WTC11 (cell line): ENCODE results near the gene INTS12. TPM values are rescaled to one million over a fixed set of nuclear protein-coding genes. Genes with fewer than 3 reads are reported as not detected.

Source experiments
- ATAC-seq: fragments of 200-7000 bp; cut with Tn5 transposase; 2 replicates; pipeline ENCODE4 v1.10.0; 2021; ENCODE audit warnings: mild to moderate bottlenecking, moderate library complexity
- CTCF ChIA-PET: fragments of 300-600 bp; sonication (Branson Sonifier 250); formaldehyde crosslinking; loops from one replicate; lab custom pipeline; 2021; ENCODE audit warnings: antibody characterized with exemption; lab: Charles Lee
- POLR2A ChIA-PET: fragments of 350-600 bp; sonication (Branson Sonifier 250); formaldehyde crosslinking; loops from one replicate; lab custom pipeline; 2021; ENCODE audit warnings: antibody characterized with exemption; lab: Charles Lee
- DNase-seq: peaks from one replicate; pipeline ENCODE4 v3.0.0; 2021; ENCODE audit warnings: low spot score
- H3K27ac Mint-ChIP-seq: 2 replicates; pipeline ENCODE4 v1.8.0; 2021; ENCODE audit warnings: mixed read lengths
- H3K27me3 Mint-ChIP-seq: 2 replicates; pipeline ENCODE4 v1.8.0; 2021; ENCODE audit warnings: low read depth, mild to moderate bottlenecking, moderate library complexity, mixed read lengths
- H3K36me3 Mint-ChIP-seq: 2 replicates; pipeline ENCODE4 v1.8.0; 2021; ENCODE audit warnings: mixed read lengths
- H3K4me1 Mint-ChIP-seq: 2 replicates; pipeline ENCODE4 v1.8.0; 2022; ENCODE audit warnings: mixed read lengths
- H3K4me3 Mint-ChIP-seq: 2 replicates; pipeline ENCODE4 v1.8.0; 2021; ENCODE audit warnings: mild to moderate bottlenecking, moderate library complexity, mixed read lengths
- H3K9me3 Mint-ChIP-seq: 2 replicates; pipeline ENCODE4 v1.8.0; 2021; ENCODE audit warnings: mixed read lengths
- EMX1 ChIP-seq: fragments of 250-450 bp; sonication (Bioruptor Pico); IDR thresholded peaks from 2 replicates; pipeline ENCODE4 v1.8.0; 2021; ENCODE audit warnings: mild to moderate bottlenecking
- GABPB1 ChIP-seq: sonication (generic); formaldehyde crosslinking; IDR thresholded peaks from 2 replicates; pipeline ENCODE4 v1.8.1; 2023; ENCODE audit warnings: mild to moderate bottlenecking, missing genetic modification reagents
- IRF1 ChIP-seq: sonication (generic); formaldehyde crosslinking; IDR thresholded peaks from 2 replicates; pipeline ENCODE4 v1.8.0; 2023; ENCODE audit warnings: missing genetic modification reagents
- MXD4 ChIP-seq: fragments of 250-450 bp; sonication (Bioruptor Pico); IDR thresholded peaks from 2 replicates; pipeline ENCODE4 v1.8.0; 2021; ENCODE audit warnings: mild to moderate bottlenecking, moderate library complexity, borderline replicate concordance
- NFATC4 ChIP-seq: fragments of 250-450 bp; sonication (Bioruptor Pico); IDR thresholded peaks from 2 replicates; pipeline ENCODE4 v1.9.0; 2021; ENCODE audit warnings: mild to moderate bottlenecking
- NFYB ChIP-seq: sonication (generic); formaldehyde crosslinking; conservative IDR thresholded peaks from 2 replicates; pipeline ENCODE4 v1.8.0; 2022; ENCODE audit warnings: low read depth, missing genetic modification reagents
- PRRX2 ChIP-seq: fragments of 250-450 bp; sonication (Bioruptor Pico); IDR thresholded peaks from 2 replicates; pipeline ENCODE4 v1.8.0; 2021; ENCODE audit warnings: mild to moderate bottlenecking
- RELA ChIP-seq: sonication (generic); formaldehyde crosslinking; IDR thresholded peaks from 2 replicates; pipeline ENCODE4 v1.8.1; 2022; ENCODE audit warnings: missing genetic modification reagents, mild to moderate bottlenecking, borderline replicate concordance
- SP1 ChIP-seq: sonication (generic); formaldehyde crosslinking; conservative IDR thresholded peaks from 2 replicates; pipeline ENCODE4 v1.8.1; 2022; ENCODE audit warnings: missing genetic modification reagents
- ZBTB21 ChIP-seq: sonication (generic); formaldehyde crosslinking; IDR thresholded peaks from 2 replicates; pipeline ENCODE4 v1.8.1; 2023; ENCODE audit warnings: mild to moderate bottlenecking, missing genetic modification reagents, borderline replicate concordance
- ZMAT4 ChIP-seq: fragments of 250-450 bp; sonication (Bioruptor Pico); IDR thresholded peaks from 2 replicates; pipeline ENCODE4 v1.9.0; 2021; ENCODE audit warnings: mild to moderate bottlenecking
- ZNF263 ChIP-seq: sonication (generic); formaldehyde crosslinking; IDR thresholded peaks from 2 replicates; pipeline ENCODE4 v1.8.1; 2022; ENCODE audit warnings: low read depth, mild to moderate bottlenecking, moderate library complexity, missing genetic modification reagents
- ZNF317 ChIP-seq: sonication (generic); formaldehyde crosslinking; IDR thresholded peaks from 2 replicates; pipeline ENCODE4 v1.8.1; 2023; ENCODE audit warnings: low read depth, mild to moderate bottlenecking, moderate library complexity, missing genetic modification reagents, borderline replicate concordance
- ZNF425 ChIP-seq: fragments of 250-450 bp; sonication (Bioruptor Pico); conservative IDR thresholded peaks from 2 replicates; pipeline ENCODE4 v1.9.0; 2021; ENCODE audit warnings: mild to moderate bottlenecking
- ZNF671 ChIP-seq: fragments of 250-450 bp; sonication (Bioruptor Pico); IDR thresholded peaks from 2 replicates; pipeline ENCODE4 v1.8.0; 2021; ENCODE audit warnings: mild to moderate bottlenecking
- total RNA-seq: library from RNA; stranded (reverse); gene quantifications from 3 replicates; pipeline ENCODE4 v1.2.3, GENCODE V29; 2021
- TF ChIP-seq, protein P1 (sequence below): sonication (generic); formaldehyde crosslinking; IDR thresholded peaks from 2 replicates; pipeline ENCODE4 v1.8.0; 2022; ENCODE audit warnings: mild to moderate bottlenecking, missing genetic modification reagents
- TF ChIP-seq, protein P2 (sequence below): sonication (generic); formaldehyde crosslinking; IDR thresholded peaks from 2 replicates; pipeline ENCODE4 v1.8.1; 2022; ENCODE audit warnings: low read depth, missing genetic modification reagents, borderline replicate concordance
- TF ChIP-seq, protein P3 (sequence below): fragments of 250-450 bp; sonication (Bioruptor Pico); IDR thresholded peaks from 2 replicates; pipeline ENCODE4 v1.9.0; 2021; ENCODE audit warnings: moderate library complexity, mild to moderate bottlenecking, inconsistent platforms, borderline replicate concordance

Gene INTS12
- total RNA-seq, 1 experiment from 2014 or later = 10.0 TPM

- TF ChIP-seq, protein P1, sequence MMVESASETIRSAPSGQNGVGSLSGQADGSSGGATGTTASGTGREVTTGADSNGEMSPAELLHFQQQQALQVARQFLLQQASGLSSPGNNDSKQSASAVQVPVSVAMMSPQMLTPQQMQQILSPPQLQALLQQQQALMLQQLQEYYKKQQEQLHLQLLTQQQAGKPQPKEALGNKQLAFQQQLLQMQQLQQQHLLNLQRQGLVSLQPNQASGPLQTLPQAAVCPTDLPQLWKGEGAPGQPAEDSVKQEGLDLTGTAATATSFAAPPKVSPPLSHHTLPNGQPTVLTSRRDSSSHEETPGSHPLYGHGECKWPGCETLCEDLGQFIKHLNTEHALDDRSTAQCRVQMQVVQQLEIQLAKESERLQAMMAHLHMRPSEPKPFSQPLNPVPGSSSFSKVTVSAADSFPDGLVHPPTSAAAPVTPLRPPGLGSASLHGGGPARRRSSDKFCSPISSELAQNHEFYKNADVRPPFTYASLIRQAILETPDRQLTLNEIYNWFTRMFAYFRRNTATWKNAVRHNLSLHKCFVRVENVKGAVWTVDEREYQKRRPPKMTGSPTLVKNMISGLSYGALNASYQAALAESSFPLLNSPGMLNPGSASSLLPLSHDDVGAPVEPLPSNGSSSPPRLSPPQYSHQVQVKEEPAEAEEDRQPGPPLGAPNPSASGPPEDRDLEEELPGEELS (CRISPR knock-in tag) = no peak
- no peak for TF ChIP-seq ZNF263 (CRISPR knock-in tag)
Observed at GRCh38 chr4:105686571-105686970, 21.9 kb downstream of the INTS12 start (continued).

GRCh38 chr4:105683038-105683437, 25.5 kb downstream of the INTS12 start:
- Mint-ChIP-seq H3K4me3 (no peak overlapping the region), H3K9me3 (no peaks in the 10 kb centered on the region), H3K27me3 (no peaks in the 10 kb centered on the region), H3K27ac (no peak overlapping the region), H3K36me3 (no peaks in the 10 kb centered on the region), H3K4me1 (peaks cover 6% of the 10 kb centered on the region)
- POLR2A ChIA-PET = no interaction called here
- TF ChIP-seq, protein P2, sequence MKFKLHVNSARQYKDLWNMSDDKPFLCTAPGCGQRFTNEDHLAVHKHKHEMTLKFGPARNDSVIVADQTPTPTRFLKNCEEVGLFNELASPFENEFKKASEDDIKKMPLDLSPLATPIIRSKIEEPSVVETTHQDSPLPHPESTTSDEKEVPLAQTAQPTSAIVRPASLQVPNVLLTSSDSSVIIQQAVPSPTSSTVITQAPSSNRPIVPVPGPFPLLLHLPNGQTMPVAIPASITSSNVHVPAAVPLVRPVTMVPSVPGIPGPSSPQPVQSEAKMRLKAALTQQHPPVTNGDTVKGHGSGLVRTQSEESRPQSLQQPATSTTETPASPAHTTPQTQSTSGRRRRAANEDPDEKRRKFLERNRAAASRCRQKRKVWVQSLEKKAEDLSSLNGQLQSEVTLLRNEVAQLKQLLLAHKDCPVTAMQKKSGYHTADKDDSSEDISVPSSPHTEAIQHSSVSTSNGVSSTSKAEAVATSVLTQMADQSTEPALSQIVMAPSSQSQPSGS = no peak
- TF ChIP-seq ZBTB21 (CRISPR knock-in tag) (no peak), EMX1 (CRISPR knock-in tag) (no peak), RELA (CRISPR knock-in tag) (no peak), NFATC4 (CRISPR knock-in tag) (no peak), ZMAT4 (CRISPR knock-in tag) (no peak), SP1 (CRISPR knock-in tag) (no peak), ZNF671 (CRISPR knock-in tag) (no peak), MXD4 (CRISPR knock-in tag) (no peak), GABPB1 (CRISPR knock-in tag) (no peak), NFYB (CRISPR knock-in tag) (no peak), ZNF317 (no peak), ZNF425 (no peak), PRRX2 (CRISPR knock-in tag) (no peak)
- TF ChIP-seq, protein P3, sequence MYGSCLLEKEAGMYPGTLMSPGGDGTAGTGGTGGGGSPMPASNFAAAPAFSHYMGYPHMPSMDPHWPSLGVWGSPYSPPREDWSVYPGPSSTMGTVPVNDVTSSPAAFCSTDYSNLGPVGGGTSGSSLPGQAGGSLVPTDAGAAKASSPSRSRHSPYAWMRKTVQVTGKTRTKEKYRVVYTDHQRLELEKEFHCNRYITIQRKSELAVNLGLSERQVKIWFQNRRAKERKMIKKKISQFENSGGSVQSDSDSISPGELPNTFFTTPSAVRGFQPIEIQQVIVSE (CRISPR knock-in tag) = no peak
- CTCF ChIA-PET = no interaction called here
- DNase-seq (no peak), ATAC-seq (no peak)

DNA sequence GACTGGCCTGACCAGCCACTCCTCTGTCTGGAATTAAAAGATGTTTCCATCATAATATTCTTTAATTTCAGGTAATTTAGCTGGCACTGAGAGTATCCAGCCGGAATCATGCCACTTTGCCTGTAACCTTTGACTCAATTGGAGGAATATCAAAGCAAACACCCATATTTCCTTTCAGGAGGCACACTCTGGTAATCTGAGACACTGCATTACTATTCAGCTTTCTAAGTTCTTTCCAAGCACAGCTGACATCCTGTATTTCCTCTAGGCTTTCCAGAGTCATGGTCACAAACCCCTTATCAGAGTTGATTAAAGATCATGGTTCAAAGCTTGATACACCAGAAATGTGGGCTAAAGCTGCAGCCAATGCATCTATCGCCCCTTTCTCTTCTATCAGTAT, 29.3 kb downstream of the INTS12 start:
- Mint-ChIP-seq H3K9me3 (no peaks in the 10 kb centered on the region), H3K4me1 (peaks cover 15% of the 10 kb centered on the region), H3K27ac (peak overlapping the region; percentile 12; the same call in 1 of the 2 replicates), H3K27me3 (no peaks in the 10 kb centered on the region), H3K36me3 (no peaks in the 10 kb centered on the region), H3K4me3 (no peak overlapping the region)
- ATAC-seq (0 out of 2 replicates have a peak, but pooled peaks have one; percentile 39), DNase-seq (no peak)
- ChIA-PET CTCF (interaction anchor here (1.0 kb wide), 1 partner anchor 205 kb away, joined by 4 read pairs; the partner anchor contains the start of gene PPA2), POLR2A (no interaction called here)
- no peak for TF ChIP-seq IRF1 (CRISPR knock-in tag)
- TF ChIP-seq, all 79 proteins: peak for 0
